Ammon's horn (tissue), 1 donor: Measurements from ENCODE around the gene SLC38A10.

Experiments
- DNase-seq: peaks from one replicate; pipeline ENCODE4 v3.0.0-alpha.2; 2016; ENCODE audit warnings: low spot score

Gene SLC38A10

GRCh38 chr17:81207610-81208581 lies 87.2 kb downstream of the SLC38A10 start:
- DNase-seq: no peak

- no peak for DNase-seq
These were observed 88.5 kb downstream of the SLC38A10 start for GRCh38 chr17:81206657-81207056.

GRCh38 chr17:81206166-81206565 lies 88.9 kb downstream of the SLC38A10 start:
- no peak for DNase-seq

GRCh38 chr17:81204578-81204977 lies 90.5 kb downstream of the SLC38A10 start:
- no peak for DNase-seq

GRCh38 chr17:81203136-81203535 lies 92.0 kb downstream of the SLC38A10 start:
- DNase-seq: no peak

GRCh38 chr17:81202318-81202717 lies 92.8 kb downstream of the SLC38A10 start:
- DNase-seq: no peak

GRCh38 chr17:81200695-81201580 lies 94.2 kb downstream of the SLC38A10 start:
- peak; percentile 80 for DNase-seq

- DNase-seq: no peak
These were observed 94.9 kb downstream of the SLC38A10 start for GRCh38 chr17:81200201-81200600.

GRCh38 chr17:81199482-81199830 lies 95.7 kb downstream of the SLC38A10 start:
- no peak for DNase-seq

GRCh38 chr17:81198826-81199481 lies 96.2 kb downstream of the SLC38A10 start:
- DNase-seq: no peak

GRCh38 chr17:81197831-81198490 lies 97.1 kb downstream of the SLC38A10 start:
- no peak for DNase-seq

GRCh38 chr17:81197409-81197795 lies 97.7 kb downstream of the SLC38A10 start:
- no peak for DNase-seq

- no peak for DNase-seq
These were observed 98.3 kb downstream of the SLC38A10 start for GRCh38 chr17:81196505-81197408.

- DNase-seq: no peak
These were observed 99.1 kb downstream of the SLC38A10 start for GRCh38 chr17:81195941-81196495.
